Neural progenitor cell (in vitro differentiated cells): ENCODE results near the gene OR8B8. TPM values are rescaled to one million over a fixed set of nuclear protein-coding genes. Genes with fewer than 3 reads are reported as not detected.
A peak's percentile ranks its signal among the peaks of the same experiment; 100 is the strongest.
"Not testable (repeated sequence)": the region's sequence is repeated elsewhere in the genome, so short reads cannot be mapped to it uniquely, and the experiment has no call there.

Experiments used
- DNase-seq: peaks from one replicate; pipeline ENCODE4 v3.0.0-alpha.2; 2016; ENCODE audit warnings: low spot score
- H2AFZ ChIP-seq: fragments of 200-600 bp; sonication (generic); replicated peaks from 2 replicates; pipeline ENCODE4 v1.6.1; 2016; ENCODE audit warnings: antibody characterized with exemption
- H3F3A ChIP-seq: fragments of 200-600 bp; sonication (generic); 2 replicates; pipeline ENCODE4 v1.6.1; 2016; ENCODE audit warnings: antibody characterized with exemption, low read depth
- H3K27ac ChIP-seq: fragments of 200-600 bp; sonication (generic); 2 replicates; pipeline ENCODE4 v1.5.1; 2016; ENCODE audit warnings: mild to moderate bottlenecking
- H3K27me3 ChIP-seq: fragments of 200-600 bp; sonication (generic); 2 replicates; pipeline ENCODE4 v1.6.1; 2016; ENCODE audit warnings: mild to moderate bottlenecking, moderate library complexity
- H3K36me3 ChIP-seq: fragments of 200-600 bp; sonication (generic); 2 replicates; pipeline ENCODE4 v1.5.1; 2016
- H3K4me1 ChIP-seq: fragments of 200-600 bp; sonication (generic); 2 replicates; pipeline ENCODE4 v1.6.1; 2016; ENCODE audit warnings: mixed run types
- H3K4me2 ChIP-seq: fragments of 200-600 bp; sonication (generic); 2 replicates; pipeline ENCODE4 v1.6.1; 2016
- H3K4me3 ChIP-seq: fragments of 200-600 bp; sonication (generic); 2 replicates; pipeline ENCODE4 v1.5.1; 2016
- H3K79me2 ChIP-seq: fragments of 200-600 bp; sonication (generic); 2 replicates; pipeline ENCODE4 v1.6.1; 2016; ENCODE audit warnings: low read depth
- H3K9ac ChIP-seq: fragments of 200-600 bp; sonication (generic); 2 replicates; pipeline ENCODE4 v1.6.1; 2016
- H3K9me3 ChIP-seq: fragments of 200-600 bp; sonication (generic); 2 replicates; pipeline ENCODE4 v1.5.1; 2016; ENCODE audit warnings: low read depth
- H4K20me1 ChIP-seq: fragments of 200-600 bp; sonication (generic); 2 replicates; pipeline ENCODE4 v1.6.1; 2016; ENCODE audit warnings: low read depth
- H3K27ac Mint-ChIP-seq: 3 replicates; pipeline ENCODE4 v1.8.0; 2021; ENCODE audit warnings: mixed read lengths
- H3K27me3 Mint-ChIP-seq: 2 replicates; pipeline ENCODE4 v1.8.0; 2022; ENCODE audit warnings: low read depth, mild to moderate bottlenecking, inconsistent platforms, moderate library complexity, mixed read lengths; ENCODE audit not compliant: insufficient read depth
- H3K36me3 Mint-ChIP-seq: 3 replicates; pipeline ENCODE4 v1.8.0; 2021; ENCODE audit warnings: mixed read lengths
- H3K4me1 Mint-ChIP-seq: 3 replicates; pipeline ENCODE4 v1.8.0; 2021; ENCODE audit warnings: mixed read lengths
- H3K4me3 Mint-ChIP-seq: 3 replicates; pipeline ENCODE4 v1.8.0; 2021; ENCODE audit warnings: mild to moderate bottlenecking, moderate library complexity, mixed read lengths
- H3K9me3 Mint-ChIP-seq: 3 replicates; pipeline ENCODE4 v1.8.0; 2020; ENCODE audit warnings: mixed read lengths
- EZH2 ChIP-seq: fragments of 200-600 bp; sonication (generic); IDR thresholded peaks from 2 replicates; pipeline ENCODE4 v1.6.1; 2017; ENCODE audit warnings: antibody characterized with exemption, mild to moderate bottlenecking, moderate library complexity
- EZH2phosphoT487 ChIP-seq: fragments of 200-600 bp; sonication (generic); IDR thresholded peaks from 2 replicates; pipeline ENCODE4 v1.6.1; 2017; ENCODE audit warnings: antibody characterized with exemption
- total RNA-seq: library from RNA; depleted of rRNA; stranded (reverse); fragments of >200 nt; gene quantifications from 2 replicates; pipeline ENCODE4 v1.2.3, GENCODE V29; 2015; ENCODE audit warnings: low replicate concordance
- TF ChIP-seq, protein P1 (sequence below): fragments of 200-600 bp; sonication (generic); IDR thresholded peaks from 2 replicates; pipeline ENCODE4 v1.5.1; 2017; ENCODE audit warnings: antibody characterized with exemption, mild to moderate bottlenecking

OR8B8 gene
- total RNA-seq, 1 donor from 2014 or later, result not detected

DNA sequence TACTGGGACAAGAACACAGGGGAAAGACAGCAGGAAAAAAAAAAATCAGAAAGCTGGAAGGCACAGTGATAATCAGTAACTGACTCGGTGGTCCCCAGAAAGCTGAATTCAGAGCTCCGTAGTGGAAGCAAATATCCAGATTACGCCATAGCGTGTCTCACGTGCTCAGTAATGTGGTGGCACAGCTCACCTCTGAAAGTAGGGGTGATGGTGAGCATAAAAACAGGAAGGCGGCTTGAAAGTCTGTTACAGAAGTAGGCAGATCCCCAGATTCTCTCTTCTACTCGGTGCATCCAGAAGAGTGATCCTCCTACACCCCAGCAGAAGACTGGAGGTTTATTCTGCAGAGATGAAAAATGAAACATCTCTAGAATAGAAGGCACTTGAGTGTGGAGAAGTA is 35.6 kb downstream of the OR8B8 start:
- TF ChIP-seq EZH2phosphoT487 (no peak), EZH2 (no peak)
- TF ChIP-seq, protein P1, sequence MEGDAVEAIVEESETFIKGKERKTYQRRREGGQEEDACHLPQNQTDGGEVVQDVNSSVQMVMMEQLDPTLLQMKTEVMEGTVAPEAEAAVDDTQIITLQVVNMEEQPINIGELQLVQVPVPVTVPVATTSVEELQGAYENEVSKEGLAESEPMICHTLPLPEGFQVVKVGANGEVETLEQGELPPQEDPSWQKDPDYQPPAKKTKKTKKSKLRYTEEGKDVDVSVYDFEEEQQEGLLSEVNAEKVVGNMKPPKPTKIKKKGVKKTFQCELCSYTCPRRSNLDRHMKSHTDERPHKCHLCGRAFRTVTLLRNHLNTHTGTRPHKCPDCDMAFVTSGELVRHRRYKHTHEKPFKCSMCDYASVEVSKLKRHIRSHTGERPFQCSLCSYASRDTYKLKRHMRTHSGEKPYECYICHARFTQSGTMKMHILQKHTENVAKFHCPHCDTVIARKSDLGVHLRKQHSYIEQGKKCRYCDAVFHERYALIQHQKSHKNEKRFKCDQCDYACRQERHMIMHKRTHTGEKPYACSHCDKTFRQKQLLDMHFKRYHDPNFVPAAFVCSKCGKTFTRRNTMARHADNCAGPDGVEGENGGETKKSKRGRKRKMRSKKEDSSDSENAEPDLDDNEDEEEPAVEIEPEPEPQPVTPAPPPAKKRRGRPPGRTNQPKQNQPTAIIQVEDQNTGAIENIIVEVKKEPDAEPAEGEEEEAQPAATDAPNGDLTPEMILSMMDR, result no peak
- H3K9ac ChIP-seq, result no peak overlapping the region
- Mint-ChIP-seq H3K4me3 (no peak overlapping the region), H3K4me1 (no peaks in the 10 kb centered on the region), H3K27ac (no peak overlapping the region), H3K36me3 (no peaks in the 10 kb centered on the region), H3K9me3 (no peaks in the 10 kb centered on the region), H3K27me3 (no peaks in the 10 kb centered on the region)
- H3K79me2 ChIP-seq, result no peaks in the 10 kb centered on the region
- peak overlapping the region; percentile 72 for H2AFZ ChIP-seq
- H3K9me3 ChIP-seq, result no peaks in the 10 kb centered on the region
- H3F3A ChIP-seq, result no peaks in the 10 kb centered on the region
- H3K4me3 ChIP-seq, result no peak overlapping the region
- H3K4me1 ChIP-seq, result no peaks in the 10 kb centered on the region
- no peak for DNase-seq
- H3K4me2 ChIP-seq, result no peak overlapping the region
- no peaks in the 10 kb centered on the region for H3K36me3 ChIP-seq
- H4K20me1 ChIP-seq, result no peaks in the 10 kb centered on the region
- H3K27ac ChIP-seq, result no peak overlapping the region
- peaks cover 4% of the 10 kb centered on the region for H3K27me3 ChIP-seq

DNA sequence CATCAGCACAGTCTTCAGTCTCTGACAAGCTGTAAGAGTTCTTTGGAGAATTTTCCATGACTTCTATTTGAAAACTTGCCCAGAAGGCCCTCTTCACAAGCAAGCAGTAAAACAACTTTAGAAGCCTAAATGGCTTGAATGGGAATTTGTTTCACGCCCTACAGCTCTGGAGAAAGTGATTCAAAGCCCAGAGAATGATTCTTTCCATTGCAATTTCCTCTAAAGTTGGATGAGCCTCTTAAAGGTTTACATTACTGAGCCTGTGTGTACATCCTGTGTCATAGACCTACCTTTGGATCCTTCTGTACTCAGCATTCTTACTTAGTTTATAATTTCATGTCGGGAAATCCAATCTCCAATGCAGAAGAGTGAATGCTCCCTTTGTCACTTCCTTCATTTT is 39.9 kb downstream of the OR8B8 start:
- Histone ChIP-seq H3F3A (no peaks in the 10 kb centered on the region), H3K4me2 (no peak overlapping the region), H2AFZ (no peak overlapping the region), H3K4me3 (no peak overlapping the region), H3K9ac (no peak overlapping the region), H3K36me3 (no peaks in the 10 kb centered on the region), H3K27me3 (peaks cover 4% of the 10 kb centered on the region), H3K27ac (no peak overlapping the region), H4K20me1 (no peaks in the 10 kb centered on the region), H3K9me3 (no peaks in the 10 kb centered on the region), H3K79me2 (no peaks in the 10 kb centered on the region), H3K4me1 (no peaks in the 10 kb centered on the region)
- Mint-ChIP-seq H3K4me1 (peaks cover 3% of the 10 kb centered on the region), H3K9me3 (peaks cover 7% of the 10 kb centered on the region), H3K36me3 (peaks cover 3% of the 10 kb centered on the region), H3K4me3 (no peak overlapping the region), H3K27ac (no peak overlapping the region), H3K27me3 (no peaks in the 10 kb centered on the region)
- no peak for TF ChIP-seq EZH2phosphoT487
- TF ChIP-seq, protein P1, result no peak
- TF ChIP-seq EZH2, result no peak
- no peak for DNase-seq

DNA sequence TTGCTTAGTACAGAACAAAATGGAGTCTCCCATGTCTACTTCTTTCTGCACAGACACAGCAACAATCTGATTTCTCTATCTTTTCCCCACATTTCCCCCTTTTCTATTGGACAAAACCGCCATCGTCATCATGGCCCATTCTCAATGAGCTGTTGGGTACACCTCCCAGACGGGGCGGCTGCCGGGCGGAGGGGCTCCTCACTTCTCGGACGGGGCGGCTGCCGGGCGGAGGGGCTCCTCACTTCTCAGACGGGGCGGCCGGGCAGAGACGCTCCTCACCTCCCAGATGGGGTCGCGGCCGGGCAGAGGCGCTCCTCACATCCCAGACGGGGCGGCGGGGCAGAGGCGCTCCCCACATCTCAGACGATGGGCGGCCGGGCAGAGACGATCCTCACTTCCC is 42.3 kb downstream of the OR8B8 start:
- H3K27me3 ChIP-seq, H3K79me2 ChIP-seq, H3K36me3 Mint-ChIP-seq, H3K4me1 ChIP-seq, H3K9me3 ChIP-seq, H3K27ac Mint-ChIP-seq, H3F3A ChIP-seq, H3K27me3 Mint-ChIP-seq, H3K4me2 ChIP-seq, H3K4me3 Mint-ChIP-seq, H3K27ac ChIP-seq, DNase-seq, H2AFZ ChIP-seq, H3K4me3 ChIP-seq, H3K4me1 Mint-ChIP-seq, H3K36me3 ChIP-seq, H4K20me1 ChIP-seq, H3K9ac ChIP-seq, H3K9me3 Mint-ChIP-seq: not testable (repeated sequence)

DNA sequence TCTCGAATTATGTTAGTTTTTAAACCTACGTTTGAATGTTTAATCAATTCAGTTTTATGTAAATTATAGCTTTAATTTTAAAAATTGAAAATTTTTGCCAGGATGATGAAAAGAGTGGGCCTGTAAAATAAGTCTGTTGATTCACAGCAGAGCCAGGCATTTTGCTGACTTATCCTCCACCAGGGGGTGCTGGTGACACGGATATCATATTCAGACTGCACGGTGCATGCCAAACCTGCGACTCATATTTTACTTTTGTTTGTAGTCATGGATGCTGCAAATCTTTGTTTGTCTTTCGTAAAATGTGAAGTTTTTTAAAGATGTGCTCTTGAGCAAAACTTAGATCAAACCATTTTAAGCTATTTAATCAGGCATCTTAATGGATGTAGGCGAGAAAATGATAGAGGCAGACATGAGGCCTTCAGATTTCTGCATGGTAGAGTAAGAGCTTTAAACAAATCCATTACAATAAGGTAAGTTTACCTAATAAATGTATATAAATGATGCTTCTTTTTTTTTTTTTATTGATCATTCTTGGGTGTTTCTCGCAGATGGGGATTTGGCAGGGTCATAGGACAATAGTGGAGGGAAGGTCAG is 43.1 kb downstream of the OR8B8 start:
- no peak overlapping the region for H3K27ac ChIP-seq
- H3K4me3 ChIP-seq, result no peak overlapping the region
- H3K27me3 Mint-ChIP-seq, result no peaks in the 10 kb centered on the region
- peaks cover 3% of the 10 kb centered on the region for H3K4me1 Mint-ChIP-seq
- H4K20me1 ChIP-seq, result no peaks in the 10 kb centered on the region
- DNase-seq, result peak; percentile 62
- H3K9ac ChIP-seq, result no peak overlapping the region
- no peaks in the 10 kb centered on the region for H3K36me3 ChIP-seq
- TF ChIP-seq EZH2phosphoT487, result no peak
- TF ChIP-seq, protein P1, result peak; percentile 74
- TF ChIP-seq EZH2, result no peak
- peak overlapping the region; percentile 53 for H3K27ac Mint-ChIP-seq
- no peaks in the 10 kb centered on the region for H3K4me1 ChIP-seq
- peaks cover 3% of the 10 kb centered on the region for H3K36me3 Mint-ChIP-seq
- peaks cover 7% of the 10 kb centered on the region for H3K9me3 Mint-ChIP-seq
- no peaks in the 10 kb centered on the region for H3K9me3 ChIP-seq
- H3F3A ChIP-seq, result no peaks in the 10 kb centered on the region
- H3K4me3 Mint-ChIP-seq, result no peak overlapping the region
- H2AFZ ChIP-seq, result no peak overlapping the region
- no peak overlapping the region for H3K4me2 ChIP-seq
- H3K79me2 ChIP-seq, result no peaks in the 10 kb centered on the region
- H3K27me3 ChIP-seq, result no peaks in the 10 kb centered on the region
